ENCODE data around the gene HMCN1. TPM values are rescaled to one million over a fixed set of nuclear protein-coding genes. Genes with fewer than 3 reads are reported as not detected.

Gene HMCN1
- total RNA-seq, 1 experiment from 2014 or later: 0.31 TPM

DNA sequence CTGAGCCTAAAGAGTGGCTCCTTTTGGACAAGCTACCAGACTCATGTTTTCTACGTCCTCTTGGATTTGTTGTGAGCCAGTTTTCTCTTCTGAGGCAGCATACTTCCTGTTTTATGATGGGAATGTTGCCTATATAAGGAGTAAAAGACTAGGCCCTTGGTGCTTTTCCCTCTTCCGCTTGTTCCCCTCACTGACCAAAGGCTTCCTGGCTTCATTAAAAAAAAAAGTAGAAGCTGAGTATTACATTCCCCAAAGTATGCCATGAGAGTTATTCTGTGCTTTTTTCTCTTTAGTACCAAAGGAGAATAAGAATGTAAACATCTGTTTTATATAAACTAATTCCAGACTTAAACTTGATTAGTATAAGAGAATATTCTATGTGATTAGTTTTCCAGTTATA lies 6.5 kb upstream of the HMCN1 start:
- Histone ChIP-seq H3K36me3 (ENCODE audit: low read depth) (no peaks in the 10 kb centered on the region), H3K9me3 (ENCODE audit: insufficient read depth, low read depth) (no peaks in the 10 kb centered on the region), H4K20me1 (ENCODE audit: insufficient read depth) (no peaks in the 10 kb centered on the region), H3K27ac (no peak overlapping the region), H3K4me2 (no peak overlapping the region), H2AFZ (no peak overlapping the region), H3K27me3 (ENCODE audit: insufficient read depth, low read depth) (no peaks in the 10 kb centered on the region), H3K4me3 (no peak overlapping the region), H3K79me2 (ENCODE audit: low read depth) (no peaks in the 10 kb centered on the region), H3F3A (ENCODE audit: insufficient read depth, low read depth) (no peaks in the 10 kb centered on the region), H3K9me2 (ENCODE audit: insufficient read depth) (no peaks in the 10 kb centered on the region), H3K4me1 (replicated peaks; ENCODE audit: insufficient read depth) (no peaks in the 10 kb centered on the region)
- CTCF ChIA-PET: no interaction called here
- no peak for DNase-seq
- POLR2A ChIA-PET (ENCODE audit: unreplicated experiment): no interaction called here
- TF ChIP-seq, protein P1, sequence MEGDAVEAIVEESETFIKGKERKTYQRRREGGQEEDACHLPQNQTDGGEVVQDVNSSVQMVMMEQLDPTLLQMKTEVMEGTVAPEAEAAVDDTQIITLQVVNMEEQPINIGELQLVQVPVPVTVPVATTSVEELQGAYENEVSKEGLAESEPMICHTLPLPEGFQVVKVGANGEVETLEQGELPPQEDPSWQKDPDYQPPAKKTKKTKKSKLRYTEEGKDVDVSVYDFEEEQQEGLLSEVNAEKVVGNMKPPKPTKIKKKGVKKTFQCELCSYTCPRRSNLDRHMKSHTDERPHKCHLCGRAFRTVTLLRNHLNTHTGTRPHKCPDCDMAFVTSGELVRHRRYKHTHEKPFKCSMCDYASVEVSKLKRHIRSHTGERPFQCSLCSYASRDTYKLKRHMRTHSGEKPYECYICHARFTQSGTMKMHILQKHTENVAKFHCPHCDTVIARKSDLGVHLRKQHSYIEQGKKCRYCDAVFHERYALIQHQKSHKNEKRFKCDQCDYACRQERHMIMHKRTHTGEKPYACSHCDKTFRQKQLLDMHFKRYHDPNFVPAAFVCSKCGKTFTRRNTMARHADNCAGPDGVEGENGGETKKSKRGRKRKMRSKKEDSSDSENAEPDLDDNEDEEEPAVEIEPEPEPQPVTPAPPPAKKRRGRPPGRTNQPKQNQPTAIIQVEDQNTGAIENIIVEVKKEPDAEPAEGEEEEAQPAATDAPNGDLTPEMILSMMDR (conservative IDR thresholded peaks at IDR 0.05): no peak
- no peak for TF ChIP-seq EZH2 (IDR thresholded peaks at IDR 0.05; ENCODE audit: low read depth)
- intact Hi-C loops (cut with micrococcal nuclease; ENCODE audit: unreplicated experiment): loop anchor here (10.0 kb wide), 1 partner anchor 567 kb away; the partner anchor contains the start of gene PRG4
- BruUV-seq (replicated peaks): no TSS peak

DNA sequence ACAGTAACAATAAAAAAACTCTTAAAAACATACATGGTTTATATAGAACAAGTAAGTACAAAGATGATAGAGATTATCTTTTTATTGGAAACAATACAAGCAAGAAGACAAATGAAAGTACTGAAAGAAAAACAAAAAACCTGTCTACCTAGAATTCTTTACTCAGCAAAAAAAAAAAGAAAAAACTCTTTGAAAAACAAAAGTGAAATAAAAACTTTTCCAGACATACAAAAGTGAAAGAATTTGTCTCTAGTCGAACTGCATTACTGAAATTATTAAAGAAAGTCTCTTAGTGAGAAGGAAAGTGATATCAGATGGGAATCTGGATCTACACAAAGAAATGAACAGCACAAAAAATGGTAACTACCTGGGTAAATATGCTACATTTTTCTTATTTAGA lies 2.7 kb upstream of the HMCN1 start:
- H3K79me2 ChIP-seq (ENCODE audit: low read depth): no peaks in the 10 kb centered on the region
- no peak overlapping the region for H3K4me3 ChIP-seq
- peaks cover 14% of the 10 kb centered on the region for H3K4me1 ChIP-seq (replicated peaks; ENCODE audit: insufficient read depth)
- TF ChIP-seq, protein P1 (conservative IDR thresholded peaks at IDR 0.05): no peak
- no peak for TF ChIP-seq EZH2 (IDR thresholded peaks at IDR 0.05; ENCODE audit: low read depth)
- no peaks in the 10 kb centered on the region for H3K36me3 ChIP-seq (ENCODE audit: low read depth)
- no peaks in the 10 kb centered on the region for H3K27me3 ChIP-seq (ENCODE audit: insufficient read depth, low read depth)
- no peaks in the 10 kb centered on the region for H3F3A ChIP-seq (ENCODE audit: insufficient read depth, low read depth)
- H2AFZ ChIP-seq: no peak overlapping the region
- no peaks in the 10 kb centered on the region for H4K20me1 ChIP-seq (ENCODE audit: insufficient read depth)
- DNase-seq: no peak
- intact Hi-C loops (cut with micrococcal nuclease; ENCODE audit: unreplicated experiment): loop anchor here (1.0 to 5.0 kb wide), 2 partner anchors 17 to 421 kb away; no protein-coding TSS in a partner anchor
- H3K9me2 ChIP-seq (ENCODE audit: insufficient read depth): no peaks in the 10 kb centered on the region
- no peaks in the 10 kb centered on the region for H3K9me3 ChIP-seq (ENCODE audit: insufficient read depth, low read depth)
- POLR2A ChIA-PET (ENCODE audit: unreplicated experiment): no interaction called here
- BruUV-seq (replicated peaks): no TSS peak
- H3K4me2 ChIP-seq: no peak overlapping the region
- H3K27ac ChIP-seq: no peak overlapping the region
- CTCF ChIA-PET: no interaction called here

DNA sequence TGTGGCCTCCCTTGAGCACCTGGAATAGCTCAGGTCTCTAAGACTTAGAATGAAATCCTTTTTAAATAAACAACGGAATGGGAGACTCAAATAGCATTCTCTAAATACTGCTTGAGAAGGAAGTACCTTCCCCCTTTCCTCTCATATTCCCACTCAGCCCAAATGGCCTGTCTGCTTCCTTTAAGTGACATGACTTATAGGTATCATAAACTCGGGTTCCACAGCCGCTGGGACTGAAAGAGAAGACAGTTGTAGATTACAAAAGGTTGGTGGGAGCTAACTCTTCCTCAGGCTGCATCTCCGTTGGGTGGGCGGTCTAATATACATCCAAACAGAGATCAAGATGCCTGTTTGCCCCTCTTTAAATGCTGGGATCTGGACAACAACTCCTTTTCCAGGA lies 1.2 kb upstream of the HMCN1 start:
- H3K27ac ChIP-seq: no peak overlapping the region
- no TSS peak for BruUV-seq (replicated peaks)
- no peaks in the 10 kb centered on the region for H3K9me3 ChIP-seq (ENCODE audit: insufficient read depth, low read depth)
- H4K20me1 ChIP-seq (ENCODE audit: insufficient read depth): no peaks in the 10 kb centered on the region
- no peaks in the 10 kb centered on the region for H3K79me2 ChIP-seq (ENCODE audit: low read depth)
- peaks cover 14% of the 10 kb centered on the region for H3K4me1 ChIP-seq (replicated peaks; ENCODE audit: insufficient read depth)
- no peaks in the 10 kb centered on the region for H3K9me2 ChIP-seq (ENCODE audit: insufficient read depth)
- ChIA-PET CTCF (interaction anchor here (2.5 kb wide), 1 partner anchor 13 kb away, joined by 11 read pairs; no protein-coding TSS in a partner anchor), POLR2A (ENCODE audit: unreplicated experiment) (interaction anchor here (0.6 kb wide), 1 partner anchor 505 kb away, joined by 4 read pairs; no protein-coding TSS in a partner anchor)
- intact Hi-C loops (cut with micrococcal nuclease; ENCODE audit: unreplicated experiment): loop anchor here (5.0 kb wide), 1 partner anchor 419 kb away; no protein-coding TSS in a partner anchor
- no peak overlapping the region for H3K4me2 ChIP-seq
- H3K27me3 ChIP-seq (ENCODE audit: insufficient read depth, low read depth): no peaks in the 10 kb centered on the region
- no peak for DNase-seq
- H3K36me3 ChIP-seq (ENCODE audit: low read depth): no peaks in the 10 kb centered on the region
- H2AFZ ChIP-seq: no peak overlapping the region
- no peaks in the 10 kb centered on the region for H3F3A ChIP-seq (ENCODE audit: insufficient read depth, low read depth)
- H3K4me3 ChIP-seq: no peak overlapping the region
- no peak for TF ChIP-seq EZH2 (IDR thresholded peaks at IDR 0.05; ENCODE audit: low read depth)
- TF ChIP-seq, protein P1 (conservative IDR thresholded peaks at IDR 0.05): no peak
